WTC11 (cell line): ENCODE measurements around the gene ADCYAP1R1. TPM values are rescaled to one million over a fixed set of nuclear protein-coding genes. Genes with fewer than 3 reads are reported as not detected.

Experiments
- total RNA-seq: library from RNA; stranded (reverse); gene quantifications from 3 replicates; pipeline ENCODE4 v1.2.3, GENCODE V29; 2021

ADCYAP1R1 gene
- total RNA-seq, 1 experiment from 2014 or later, result 9.9 TPM

Other genes starting within 250 kb of the ADCYAP1R1 start
- gene AQP1, start 140.5 kb upstream of the ADCYAP1R1 start, total RNA-seq, result 0.81 to 1.4 TPM (median 1.1 TPM) in 3 replicates
- gene GHRHR, start 88.4 kb upstream of the ADCYAP1R1 start, total RNA-seq, result 4.0 to 6.6 TPM (median 5.0 TPM) in 3 replicates